Measurements from ENCODE around the gene DTNB. TPM values are rescaled to one million over a fixed set of nuclear protein-coding genes. Genes with fewer than 3 reads are reported as not detected.
"Not testable (repeated sequence)": the region's sequence is repeated elsewhere in the genome, so short reads cannot be mapped to it uniquely, and the experiment has no call there.

DTNB gene
- total RNA-seq, 1 donor from 2014 or later = 15.6 TPM

- DNase-seq (ENCODE audit: low spot score) = no peak
Measured at GRCh38 chr2:25684577-25685473, 11.4 kb upstream of the DTNB start.

GRCh38 chr2:25682082-25682481 is 8.7 kb upstream of the DTNB start:
- DNase-seq (ENCODE audit: low spot score) = no peak

- no peak for DNase-seq (ENCODE audit: low spot score)
Measured at GRCh38 chr2:25677877-25678276, 4.5 kb upstream of the DTNB start.

GRCh38 chr2:25674077-25674362 is 643 bp upstream of the DTNB start:
- DNase-seq (ENCODE audit: low spot score) = no peak

- no peak for DNase-seq (ENCODE audit: low spot score)
Measured at GRCh38 chr2:25672494-25673299, 680 bp downstream of the DTNB start.

GRCh38 chr2:25671622-25672021 is 1.8 kb downstream of the DTNB start:
- no peak for DNase-seq (ENCODE audit: low spot score)

- DNase-seq (ENCODE audit: low spot score) = no peak
Measured at GRCh38 chr2:25669520-25669919, 3.9 kb downstream of the DTNB start.

- DNase-seq (ENCODE audit: low spot score) = no peak
Measured at GRCh38 chr2:25666218-25666617, 7.2 kb downstream of the DTNB start.

GRCh38 chr2:25665429-25665828 is 7.9 kb downstream of the DTNB start:
- not testable (repeated sequence) for DNase-seq (ENCODE audit: low spot score)

GRCh38 chr2:25664965-25665307 is 8.4 kb downstream of the DTNB start:
- DNase-seq (ENCODE audit: low spot score) = no peak

GRCh38 chr2:25664183-25664964 is 9.0 kb downstream of the DTNB start:
- no peak for DNase-seq (ENCODE audit: low spot score)

GRCh38 chr2:25655316-25655715 is 18.1 kb downstream of the DTNB start:
- no peak for DNase-seq (ENCODE audit: low spot score)

GRCh38 chr2:25654801-25655200 is 18.6 kb downstream of the DTNB start:
- DNase-seq (ENCODE audit: low spot score) = no peak

- no peak for DNase-seq (ENCODE audit: low spot score)
Measured at GRCh38 chr2:25651782-25652455, 21.5 kb downstream of the DTNB start.

GRCh38 chr2:25651066-25651465 is 22.3 kb downstream of the DTNB start:
- no peak for DNase-seq (ENCODE audit: low spot score)

GRCh38 chr2:25650256-25650655 is 23.1 kb downstream of the DTNB start:
- no peak for DNase-seq (ENCODE audit: low spot score)

- DNase-seq (ENCODE audit: low spot score) = no peak
Measured at GRCh38 chr2:25649786-25650185, 23.6 kb downstream of the DTNB start.

GRCh38 chr2:25642298-25642697 is 31.1 kb downstream of the DTNB start:
- no peak for DNase-seq (ENCODE audit: low spot score)

GRCh38 chr2:25639696-25640095 is 33.7 kb downstream of the DTNB start:
- DNase-seq (ENCODE audit: low spot score) = no peak

GRCh38 chr2:25639131-25639530 is 34.2 kb downstream of the DTNB start:
- DNase-seq (ENCODE audit: low spot score) = no peak

- DNase-seq (ENCODE audit: low spot score) = no peak
Measured at GRCh38 chr2:25635797-25636196, 37.6 kb downstream of the DTNB start.

Measured in mesenteric fat pad (tissue), 1 donor.